ENCODE measurements around the gene TAGLN2.

Gene TAGLN2

GRCh38 chr1:159934136-159935039 is 9.1 kb upstream of the TAGLN2 start:
- DNase-seq, result no peak

GRCh38 chr1:159933347-159933746 is 8.0 kb upstream of the TAGLN2 start:
- DNase-seq, result no peak

- no peak for DNase-seq
These were observed 7.3 kb upstream of the TAGLN2 start for GRCh38 chr1:159932296-159933285.

- DNase-seq, result no peak
These were observed 6.5 kb upstream of the TAGLN2 start for GRCh38 chr1:159931795-159932173.

- DNase-seq, result no peak
These were observed 5.9 kb upstream of the TAGLN2 start for GRCh38 chr1:159931101-159931794.

- no peak for DNase-seq
These were observed 5.3 kb upstream of the TAGLN2 start for GRCh38 chr1:159930634-159931033.

GRCh38 chr1:159930216-159930615 is 4.9 kb upstream of the TAGLN2 start:
- no peak for DNase-seq

- no peak for DNase-seq
These were observed 4.1 kb upstream of the TAGLN2 start for GRCh38 chr1:159929155-159930051.

- DNase-seq, result no peak
These were observed 3.3 kb upstream of the TAGLN2 start for GRCh38 chr1:159928491-159929050.

- DNase-seq, result no peak
These were observed 2.6 kb upstream of the TAGLN2 start for GRCh38 chr1:159927849-159928431.

GRCh38 chr1:159927211-159927848 is 2.0 kb upstream of the TAGLN2 start:
- DNase-seq, result no peak

- DNase-seq, result no peak
These were observed 392 bp upstream of the TAGLN2 start for GRCh38 chr1:159925719-159926078.

- no peak for DNase-seq
These were observed 1.1 kb downstream of the TAGLN2 start for GRCh38 chr1:159924025-159924790.

GRCh38 chr1:159923203-159924024 is 1.9 kb downstream of the TAGLN2 start:
- DNase-seq, result no peak

GRCh38 chr1:159922511-159923202 is 2.6 kb downstream of the TAGLN2 start:
- DNase-seq, result no peak

- no peak for DNase-seq
These were observed 3.4 kb downstream of the TAGLN2 start for GRCh38 chr1:159921700-159922504.

- DNase-seq, result no peak
These were observed 4.1 kb downstream of the TAGLN2 start for GRCh38 chr1:159921251-159921650.

All from cerebellar nuclear complex (tissue), 1 donor.